PC-3 (cell line): Measurements from ENCODE around the gene RFK. TPM values are rescaled to one million over a fixed set of nuclear protein-coding genes. Genes with fewer than 3 reads are reported as not detected.
"Not testable (repeated sequence)": the region's sequence is repeated elsewhere in the genome, so short reads cannot be mapped to it uniquely, and the experiment has no call there.

Experiments used
- ATAC-seq: fragments of 200-7000 bp; cut with Tn5 transposase; 2 replicates; pipeline ENCODE4 v1.9.1; 2020; ENCODE audit warnings: mild to moderate bottlenecking, moderate library complexity
- BruUV-seq: library from RNA; stranded (reverse); fragments of 400-500 nt; replicated peaks from 2 replicates; lab custom pipeline; 2021; lab: Mats Ljungman, UMichigan
- CTCF ChIA-PET: fragments of 300-600 bp; sonication (Branson Sonifier 250); formaldehyde crosslinking; loops from one replicate; lab custom pipeline; 2022; ENCODE audit warnings: antibody characterized with exemption; lab: Charles Lee
- POLR2A ChIA-PET: fragments of 300-600 bp; sonication (Branson Sonifier 250); formaldehyde crosslinking; loops from one replicate; lab custom pipeline; 2022; ENCODE audit warnings: antibody characterized with exemption; ENCODE audit not compliant: unreplicated experiment; lab: Charles Lee
- DNase-seq: peaks from one replicate; pipeline ENCODE4 v3.0.0-alpha.2; 2015
- H2AFZ ChIP-seq: fragments of 300-600 bp; sonication (generic); 2 replicates; pipeline ENCODE4 v1.6.0; 2016; ENCODE audit warnings: antibody characterized with exemption, low read length
- H3F3A ChIP-seq: fragments of 300-600 bp; sonication (generic); one replicate; pipeline ENCODE4 v1.6.0; 2017; ENCODE audit warnings: antibody characterized with exemption, low read length, control low read depth, mild to moderate bottlenecking; ENCODE audit not compliant: unreplicated experiment
- H3K27ac ChIP-seq: fragments of 300-600 bp; sonication (generic); 2 replicates; pipeline ENCODE4 v1.5.1; 2016; ENCODE audit warnings: mild to moderate bottlenecking, low read length
- H3K27me3 ChIP-seq: fragments of 300-600 bp; sonication (generic); 2 replicates; pipeline ENCODE4 v1.6.1; 2016; ENCODE audit warnings: low read length, mixed read lengths
- H3K36me3 ChIP-seq: fragments of 300-600 bp; sonication (generic); 2 replicates; pipeline ENCODE4 v1.6.1; 2016; ENCODE audit warnings: low read depth, mixed run types, low read length, mixed read lengths
- H3K4me1 ChIP-seq: fragments of 300-600 bp; sonication (generic); 2 replicates; pipeline ENCODE4 v1.5.1; 2016; ENCODE audit warnings: low read length; ENCODE audit not compliant: insufficient read depth
- H3K4me2 ChIP-seq: fragments of 300-600 bp; sonication (generic); 2 replicates; pipeline ENCODE4 v1.6.0; 2016; ENCODE audit warnings: low read length
- H3K4me3 ChIP-seq: fragments of 300-600 bp; sonication (generic); 2 replicates; pipeline ENCODE4 v1.5.1; 2016; ENCODE audit warnings: mild to moderate bottlenecking, low read length, mixed read lengths
- H3K79me2 ChIP-seq: fragments of 300-600 bp; sonication (generic); 2 replicates; pipeline ENCODE4 v1.6.1; 2017; ENCODE audit warnings: low read length, mixed read lengths
- H3K9ac ChIP-seq: fragments of 300-600 bp; sonication (generic); 2 replicates; pipeline ENCODE4 v1.6.0; 2016; ENCODE audit warnings: mild to moderate bottlenecking, low read length
- H3K9me2 ChIP-seq: fragments of 300-600 bp; sonication (generic); replicated peaks from 2 replicates; pipeline ENCODE4 v1.6.1; 2016; ENCODE audit warnings: mixed run types, low read length, mixed read lengths
- H3K9me3 ChIP-seq: fragments of 300-600 bp; sonication (generic); 2 replicates; pipeline ENCODE4 v1.6.1; 2016; ENCODE audit warnings: low read length, mixed read lengths
- H4K20me1 ChIP-seq: fragments of 300-600 bp; sonication (generic); 2 replicates; pipeline ENCODE4 v1.6.1; 2016; ENCODE audit warnings: low read length, mixed read lengths
- CTCF ChIP-seq: fragments of 300-600 bp; sonication (generic); conservative IDR thresholded peaks from 2 replicates; pipeline ENCODE4 v1.5.1; 2017; ENCODE audit warnings: antibody characterized with exemption, low read depth, mild to moderate bottlenecking, low read length
- EZH2 ChIP-seq: fragments of 300-600 bp; sonication (generic); IDR thresholded peaks from one replicate; pipeline ENCODE4 v1.6.1; 2017; ENCODE audit warnings: antibody characterized with exemption, mild to moderate bottlenecking, low read length; ENCODE audit not compliant: unreplicated experiment
- EZH2phosphoT487 ChIP-seq: fragments of 300-600 bp; sonication (generic); IDR thresholded peaks from 2 replicates; pipeline ENCODE4 v1.6.1; 2018; ENCODE audit warnings: mild to moderate bottlenecking, antibody characterized with exemption, low read length, borderline replicate concordance
- intact Hi-C: fragments of 100-400 bp; cut with micrococcal nuclease; formaldehyde crosslinking; loops from 2 replicates; pipeline ENCODE4 v1.9.0; 2023
- total RNA-seq: library from RNA; depleted of rRNA; stranded (reverse); fragments of >200 nt; gene quantifications from 2 replicates; pipeline ENCODE4 v1.2.3, GENCODE V29; 2014

Gene RFK
- total RNA-seq, 1 experiment from 2014 or later = 8.1 TPM

GRCh38 chr9:76365028-76365427 lies 29.2 kb downstream of the RFK start:
- Histone ChIP-seq H3K4me1 (peaks cover 7% of the 10 kb centered on the region; the same call in 1 of the 2 replicates), H3K9me3 (no peaks in the 10 kb centered on the region), H3K9me2 (no peaks in the 10 kb centered on the region), H3K79me2 (no peaks in the 10 kb centered on the region), H3K36me3 (no peaks in the 10 kb centered on the region), H3K4me2 (no peak overlapping the region), H3K27me3 (no peaks in the 10 kb centered on the region), H4K20me1 (no peaks in the 10 kb centered on the region), H2AFZ (no peak overlapping the region), H3F3A (no peaks in the 10 kb centered on the region), H3K27ac (no peak overlapping the region), H3K4me3 (no peak overlapping the region), H3K9ac (no peak overlapping the region)
- no TSS peak for BruUV-seq
- ChIA-PET CTCF (no interaction called here), POLR2A (no interaction called here)
- intact Hi-C loops = no loop called here
- TF ChIP-seq CTCF = no peak
- TF ChIP-seq EZH2 = no peak
- TF ChIP-seq EZH2phosphoT487 = no peak
- ATAC-seq (peak; percentile 37; the same call in 1 of the 2 replicates), DNase-seq (peak; percentile 75)

GRCh38 chr9:76363032-76363395 lies 31.2 kb downstream of the RFK start:
- intact Hi-C loops = no loop called here
- DNase-seq (no peak), ATAC-seq (no peak)
- no peaks in the 10 kb centered on the region for H3K4me1 ChIP-seq
- no peak overlapping the region for H3K9ac ChIP-seq
- H3K27ac ChIP-seq = no peak overlapping the region
- H3K36me3 ChIP-seq = no peaks in the 10 kb centered on the region
- H3F3A ChIP-seq = no peaks in the 10 kb centered on the region
- no peaks in the 10 kb centered on the region for H3K9me3 ChIP-seq
- no peak for TF ChIP-seq EZH2
- no peak for TF ChIP-seq CTCF
- TF ChIP-seq EZH2phosphoT487 = no peak
- H2AFZ ChIP-seq = no peak overlapping the region
- ChIA-PET CTCF (no interaction called here), POLR2A (no interaction called here)
- H3K4me2 ChIP-seq = no peak overlapping the region
- H3K27me3 ChIP-seq = no peaks in the 10 kb centered on the region
- no peaks in the 10 kb centered on the region for H3K79me2 ChIP-seq
- no TSS peak for BruUV-seq
- no peaks in the 10 kb centered on the region for H3K9me2 ChIP-seq
- no peaks in the 10 kb centered on the region for H4K20me1 ChIP-seq
- H3K4me3 ChIP-seq = no peak overlapping the region

- H3K9me3 ChIP-seq, H3K27me3 ChIP-seq, H3K4me3 ChIP-seq, ATAC-seq, H3K9ac ChIP-seq, H2AFZ ChIP-seq, H3K4me1 ChIP-seq, H4K20me1 ChIP-seq, BruUV-seq, H3K4me2 ChIP-seq, H3K36me3 ChIP-seq, CTCF ChIA-PET, H3K27ac ChIP-seq, POLR2A ChIA-PET, H3K79me2 ChIP-seq, intact Hi-C loops, H3F3A ChIP-seq, H3K9me2 ChIP-seq, DNase-seq: not testable (repeated sequence)
These were observed 31.7 kb downstream of the RFK start for GRCh38 chr9:76362332-76363031.
